ENCODE results near the gene TMEM14A.

GRCh38 chr6:52696418-52696817 is 25.5 kb downstream of the TMEM14A start:
- TF ChIP-seq POLR2A (IDR thresholded peaks at IDR 0.05) (no peak), EP300 (IDR thresholded peaks at IDR 0.05; ENCODE audit: low read depth) (no peak)
